ENCODE measurements around the gene XCL1. TPM values are rescaled to one million over a fixed set of nuclear protein-coding genes. Genes with fewer than 3 reads are reported as not detected.

Gene XCL1
- total and polyA plus RNA-seq, 2 of the 13 experiments (the other 11 are each of a cell fraction or from before 2014, with no cell fraction given): 2.5 to 7.6 TPM

DNA sequence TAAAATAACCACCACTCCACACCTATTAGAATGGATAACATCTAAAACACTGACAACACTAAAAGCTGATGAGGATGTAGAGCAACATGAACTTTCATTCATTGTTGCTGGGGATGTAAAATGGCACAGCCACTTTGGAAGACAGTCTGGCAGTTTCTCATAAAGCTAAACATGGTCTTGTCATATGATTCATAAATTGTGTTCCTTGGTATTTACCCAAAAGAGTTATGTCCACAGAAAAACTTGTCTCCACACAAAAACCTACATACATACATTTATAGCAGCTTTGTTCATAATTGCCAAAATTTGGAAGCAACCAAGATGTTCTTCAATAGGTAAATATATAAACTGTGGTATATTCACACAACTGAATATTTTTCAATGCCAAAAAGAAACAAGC lies 16.0 kb upstream of the XCL1 start:
- no peak overlapping the region for H3K4me3 ChIP-seq (replicated peaks in 1 of 3; ENCODE audit: insufficient read depth in 1 of 3, low read depth in 2 of 3, low read length in 3 of 3)

DNA sequence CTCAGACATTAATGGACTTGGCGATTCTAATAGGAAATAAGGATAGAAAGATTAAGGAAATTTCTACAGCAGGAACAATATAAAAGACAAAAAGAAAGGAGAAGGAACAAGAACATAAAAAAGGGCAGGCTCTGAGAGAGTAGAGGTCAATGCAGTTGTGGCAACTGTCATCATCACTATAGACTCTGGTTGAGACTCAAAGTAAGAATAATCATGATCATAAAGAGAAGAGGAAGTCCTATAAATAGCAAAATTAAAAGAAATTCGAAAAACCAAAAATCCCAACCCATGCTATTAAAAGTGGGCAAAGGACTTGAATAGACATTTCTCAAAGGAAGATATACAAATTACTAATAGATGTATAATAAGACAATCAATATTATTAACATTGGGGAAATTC lies 14.4 kb upstream of the XCL1 start:
- BruUV-seq (replicated peaks): no TSS peak
- FAIRE-seq (no peak), ATAC-seq (no peak), DNase-seq (ENCODE audit: low spot score) (no peak)
- ChIA-PET POLR2A (no interaction called here), CTCF (ENCODE audit: low intra/inter-chr PET ratio, low total read pairs) (no interaction called here)
- no peaks in the 10 kb centered on the region for H3K27me3 ChIP-seq (ENCODE audit: control insufficient read depth in 1 of 2, insufficient read depth in 2 of 2, low read length in 2 of 2)
- H3K27ac ChIP-seq (ENCODE audit: extremely low read length, insufficient read depth, low read length): no peak overlapping the region
- no peak overlapping the region for H2AFZ ChIP-seq (ENCODE audit: low read length)
- peaks cover 14% of the 10 kb centered on the region for H3K4me1 ChIP-seq (ENCODE audit: insufficient read depth, low read length)
- no peaks in the 10 kb centered on the region for H4K20me1 ChIP-seq (ENCODE audit: insufficient read depth, low read length)
- in situ Hi-C loops (cut with HindIII; ENCODE audit: extremely low pct_ligation_motif_present, low pct_unique_long_range_greater_than_20kb): no loop called here
- H3K9ac ChIP-seq (ENCODE audit: insufficient read depth, low read depth, low read length): no peak overlapping the region
- no peaks in the 10 kb centered on the region for H3K79me2 ChIP-seq (ENCODE audit: insufficient read depth, low read length)
- no peaks in the 10 kb centered on the region for H3K9me3 ChIP-seq (ENCODE audit: low read length)
- intact Hi-C loops (cut with micrococcal nuclease; ENCODE audit: unreplicated experiment): no loop called here
- no peak overlapping the region for H3K4me2 ChIP-seq (ENCODE audit: low read depth, low read length)
- no peak overlapping the region for H3K4me3 ChIP-seq (replicated peaks in 1 of 3; ENCODE audit: insufficient read depth in 1 of 3, low read depth in 2 of 3, low read length in 3 of 3)
- WGBS (ENCODE audit: low lambda C conversion rate): 95% methylated on average over 2 of the region's 2 CpGs
- H3K36me3 ChIP-seq (replicated peaks in 1 of 2; ENCODE audit: control insufficient read depth in 1 of 2, insufficient read depth in 2 of 2, low read length in 2 of 2): no peaks in the 10 kb centered on the region
- TF ChIP-seq NCOR1 (IDR thresholded peaks at IDR 0.05; ENCODE audit: borderline replicate concordance, low read length): no peak
- no peak for TF ChIP-seq ARNT (IDR thresholded peaks at IDR 0.05)
- TF ChIP-seq, protein P1, sequence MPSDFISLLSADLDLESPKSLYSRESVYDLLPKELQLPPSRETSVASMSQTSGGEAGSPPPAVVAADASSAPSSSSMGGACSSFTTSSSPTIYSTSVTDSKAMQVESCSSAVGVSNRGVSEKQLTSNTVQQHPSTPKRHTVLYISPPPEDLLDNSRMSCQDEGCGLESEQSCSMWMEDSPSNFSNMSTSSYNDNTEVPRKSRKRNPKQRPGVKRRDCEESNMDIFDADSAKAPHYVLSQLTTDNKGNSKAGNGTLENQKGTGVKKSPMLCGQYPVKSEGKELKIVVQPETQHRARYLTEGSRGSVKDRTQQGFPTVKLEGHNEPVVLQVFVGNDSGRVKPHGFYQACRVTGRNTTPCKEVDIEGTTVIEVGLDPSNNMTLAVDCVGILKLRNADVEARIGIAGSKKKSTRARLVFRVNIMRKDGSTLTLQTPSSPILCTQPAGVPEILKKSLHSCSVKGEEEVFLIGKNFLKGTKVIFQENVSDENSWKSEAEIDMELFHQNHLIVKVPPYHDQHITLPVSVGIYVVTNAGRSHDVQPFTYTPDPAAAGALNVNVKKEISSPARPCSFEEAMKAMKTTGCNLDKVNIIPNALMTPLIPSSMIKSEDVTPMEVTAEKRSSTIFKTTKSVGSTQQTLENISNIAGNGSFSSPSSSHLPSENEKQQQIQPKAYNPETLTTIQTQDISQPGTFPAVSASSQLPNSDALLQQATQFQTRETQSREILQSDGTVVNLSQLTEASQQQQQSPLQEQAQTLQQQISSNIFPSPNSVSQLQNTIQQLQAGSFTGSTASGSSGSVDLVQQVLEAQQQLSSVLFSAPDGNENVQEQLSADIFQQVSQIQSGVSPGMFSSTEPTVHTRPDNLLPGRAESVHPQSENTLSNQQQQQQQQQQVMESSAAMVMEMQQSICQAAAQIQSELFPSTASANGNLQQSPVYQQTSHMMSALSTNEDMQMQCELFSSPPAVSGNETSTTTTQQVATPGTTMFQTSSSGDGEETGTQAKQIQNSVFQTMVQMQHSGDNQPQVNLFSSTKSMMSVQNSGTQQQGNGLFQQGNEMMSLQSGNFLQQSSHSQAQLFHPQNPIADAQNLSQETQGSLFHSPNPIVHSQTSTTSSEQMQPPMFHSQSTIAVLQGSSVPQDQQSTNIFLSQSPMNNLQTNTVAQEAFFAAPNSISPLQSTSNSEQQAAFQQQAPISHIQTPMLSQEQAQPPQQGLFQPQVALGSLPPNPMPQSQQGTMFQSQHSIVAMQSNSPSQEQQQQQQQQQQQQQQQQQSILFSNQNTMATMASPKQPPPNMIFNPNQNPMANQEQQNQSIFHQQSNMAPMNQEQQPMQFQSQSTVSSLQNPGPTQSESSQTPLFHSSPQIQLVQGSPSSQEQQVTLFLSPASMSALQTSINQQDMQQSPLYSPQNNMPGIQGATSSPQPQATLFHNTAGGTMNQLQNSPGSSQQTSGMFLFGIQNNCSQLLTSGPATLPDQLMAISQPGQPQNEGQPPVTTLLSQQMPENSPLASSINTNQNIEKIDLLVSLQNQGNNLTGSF (CRISPR knock-in tag; IDR thresholded peaks at IDR 0.05): no peak
- TF ChIP-seq, protein P2, sequence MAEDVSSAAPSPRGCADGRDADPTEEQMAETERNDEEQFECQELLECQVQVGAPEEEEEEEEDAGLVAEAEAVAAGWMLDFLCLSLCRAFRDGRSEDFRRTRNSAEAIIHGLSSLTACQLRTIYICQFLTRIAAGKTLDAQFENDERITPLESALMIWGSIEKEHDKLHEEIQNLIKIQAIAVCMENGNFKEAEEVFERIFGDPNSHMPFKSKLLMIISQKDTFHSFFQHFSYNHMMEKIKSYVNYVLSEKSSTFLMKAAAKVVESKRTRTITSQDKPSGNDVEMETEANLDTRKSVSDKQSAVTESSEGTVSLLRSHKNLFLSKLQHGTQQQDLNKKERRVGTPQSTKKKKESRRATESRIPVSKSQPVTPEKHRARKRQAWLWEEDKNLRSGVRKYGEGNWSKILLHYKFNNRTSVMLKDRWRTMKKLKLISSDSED (CRISPR knock-in tag; IDR thresholded peaks at IDR 0.05): no peak
- TF ChIP-seq GLI4 (CRISPR knock-in tag; IDR thresholded peaks at IDR 0.05; ENCODE audit: borderline replicate concordance): no peak
- TF ChIP-seq, protein P3, sequence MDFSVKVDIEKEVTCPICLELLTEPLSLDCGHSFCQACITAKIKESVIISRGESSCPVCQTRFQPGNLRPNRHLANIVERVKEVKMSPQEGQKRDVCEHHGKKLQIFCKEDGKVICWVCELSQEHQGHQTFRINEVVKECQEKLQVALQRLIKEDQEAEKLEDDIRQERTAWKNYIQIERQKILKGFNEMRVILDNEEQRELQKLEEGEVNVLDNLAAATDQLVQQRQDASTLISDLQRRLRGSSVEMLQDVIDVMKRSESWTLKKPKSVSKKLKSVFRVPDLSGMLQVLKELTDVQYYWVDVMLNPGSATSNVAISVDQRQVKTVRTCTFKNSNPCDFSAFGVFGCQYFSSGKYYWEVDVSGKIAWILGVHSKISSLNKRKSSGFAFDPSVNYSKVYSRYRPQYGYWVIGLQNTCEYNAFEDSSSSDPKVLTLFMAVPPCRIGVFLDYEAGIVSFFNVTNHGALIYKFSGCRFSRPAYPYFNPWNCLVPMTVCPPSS (IDR thresholded peaks at IDR 0.05): no peak
- TF ChIP-seq ZNF589 (CRISPR knock-in tag; conservative IDR thresholded peaks at IDR 0.05): no peak

More for the DNA sequence above, 16.0 kb upstream of the XCL1 start:
- no TSS peak for BruUV-seq (replicated peaks)
- ATAC-seq: no peak
- H3K79me2 ChIP-seq (ENCODE audit: insufficient read depth, low read length): no peaks in the 10 kb centered on the region
- ChIA-PET CTCF (ENCODE audit: low intra/inter-chr PET ratio, low total read pairs) (no interaction called here), POLR2A (no interaction called here)
- H2AFZ ChIP-seq (ENCODE audit: low read length): no peak overlapping the region
- H3K9ac ChIP-seq (ENCODE audit: insufficient read depth, low read depth, low read length): no peak overlapping the region
- in situ Hi-C loops (cut with HindIII; ENCODE audit: extremely low pct_ligation_motif_present, low pct_unique_long_range_greater_than_20kb): no loop called here
- H4K20me1 ChIP-seq (ENCODE audit: insufficient read depth, low read length): no peaks in the 10 kb centered on the region
- TF ChIP-seq HNRNPH1 (optimal IDR thresholded peaks at IDR 0.05; ENCODE audit: low read depth, low read length) (no peak), YEATS4 (CRISPR knock-in tag; IDR thresholded peaks at IDR 0.05; ENCODE audit: borderline replicate concordance) (no peak), KAT8 (CRISPR knock-in tag; IDR thresholded peaks at IDR 0.05) (no peak), RFXAP (CRISPR knock-in tag; IDR thresholded peaks at IDR 0.05; ENCODE audit: borderline replicate concordance) (no peak), ZNF644 (CRISPR knock-in tag; IDR thresholded peaks at IDR 0.05; ENCODE audit: low read depth) (no peak), RBAK (CRISPR knock-in tag; IDR thresholded peaks at IDR 0.05) (no peak), RARG (CRISPR knock-in tag; IDR thresholded peaks at IDR 0.05; ENCODE audit: low read depth) (no peak), PRPF4 (IDR thresholded peaks at IDR 0.05; ENCODE audit: low read depth, low read length, poor library complexity, severe bottlenecking) (no peak)
- no peaks in the 10 kb centered on the region for H3K27me3 ChIP-seq (ENCODE audit: control insufficient read depth in 1 of 2, insufficient read depth in 2 of 2, low read length in 2 of 2)
- DNase-seq (ENCODE audit: low spot score): no peak
- no peak overlapping the region for H3K27ac ChIP-seq (ENCODE audit: extremely low read length, insufficient read depth, low read length)
- H3K36me3 ChIP-seq (replicated peaks in 1 of 2; ENCODE audit: control insufficient read depth in 1 of 2, insufficient read depth in 2 of 2, low read length in 2 of 2): no peaks in the 10 kb centered on the region
- no peaks in the 10 kb centered on the region for H3K9me3 ChIP-seq (ENCODE audit: low read length)
- no peak overlapping the region for H3K4me2 ChIP-seq (ENCODE audit: low read depth, low read length)
- peaks cover 30% of the 10 kb centered on the region for H3K4me1 ChIP-seq (ENCODE audit: insufficient read depth, low read length)
- intact Hi-C loops (cut with micrococcal nuclease; ENCODE audit: unreplicated experiment): no loop called here
- no peak for FAIRE-seq
